ENCODE data around the gene PTDSS2.

GRCh38 chr11:521177-521688 lies 71.2 kb downstream of the PTDSS2 start:
- TF ChIP-seq CTCF (IDR thresholded peaks at IDR 0.05; ENCODE audit: low read depth, low read length, poor library complexity, severe bottlenecking) (no peak), EZH2phosphoT487 (IDR thresholded peaks at IDR 0.05; ENCODE audit: borderline replicate concordance, low read length) (no peak)

Data from DOHH2 (cell line).